GM21723 (cell line): ENCODE data around the gene EEF2.
"Not testable (repeated sequence)": the region's sequence is repeated elsewhere in the genome, so short reads cannot be mapped to it uniquely, and the experiment has no call there.

Experiments
- ATAC-seq: cut with Tn5 transposase; IDR thresholded peaks from one replicate; pipeline ENCODE4 v1.9.1; 2021; ENCODE audit warnings: mild to moderate bottlenecking, moderate library complexity; ENCODE audit not compliant: unreplicated experiment

Gene EEF2

DNA sequence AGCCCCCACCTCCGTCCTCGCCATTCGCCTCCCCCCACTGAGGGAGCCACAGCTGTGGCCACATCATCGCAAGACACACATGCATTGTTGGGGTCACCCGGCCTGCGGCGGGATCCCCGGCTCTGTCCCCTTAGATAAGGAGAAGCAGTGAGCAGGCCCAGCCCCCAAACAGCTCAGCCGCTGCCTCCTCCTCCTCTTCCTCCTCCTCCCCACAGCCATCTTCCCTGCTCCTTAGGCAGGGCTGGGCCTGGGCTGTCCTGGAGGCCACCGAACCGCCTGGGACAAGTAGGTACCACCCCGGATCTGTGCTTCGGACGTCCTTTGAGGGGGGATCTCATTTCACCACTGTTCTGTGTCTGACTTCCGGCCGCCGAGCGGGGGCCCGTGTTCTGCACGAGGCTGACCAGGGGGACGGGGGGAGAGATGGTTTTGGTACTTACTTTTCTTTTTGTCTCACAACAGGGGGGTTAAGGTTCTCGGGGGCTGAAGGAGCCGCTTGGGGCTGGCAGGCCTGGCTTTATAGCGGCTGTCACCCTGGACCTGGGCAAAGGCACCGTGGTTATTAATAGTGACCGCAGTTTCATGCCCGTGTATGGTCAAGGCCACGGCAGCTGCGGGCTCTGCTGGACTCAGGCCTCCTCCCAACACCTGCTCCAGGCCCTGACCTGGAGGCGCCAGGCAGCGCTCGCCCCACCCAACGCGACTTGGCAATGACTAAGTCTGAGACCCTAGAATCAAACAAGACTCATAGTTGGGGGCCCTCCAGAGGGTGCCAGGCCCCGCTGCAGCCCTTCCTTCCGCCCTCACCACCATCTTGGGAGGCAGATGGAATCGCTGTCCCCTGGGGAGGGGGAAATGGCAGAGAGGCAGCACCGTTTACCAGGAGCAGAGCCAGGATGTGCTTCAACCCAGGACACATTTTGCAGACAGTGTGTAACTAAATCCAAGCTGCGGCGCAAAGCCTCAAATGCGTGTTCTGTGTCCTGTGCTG lies 34.1 kb downstream of the EEF2 start:
- no peak for ATAC-seq

DNA sequence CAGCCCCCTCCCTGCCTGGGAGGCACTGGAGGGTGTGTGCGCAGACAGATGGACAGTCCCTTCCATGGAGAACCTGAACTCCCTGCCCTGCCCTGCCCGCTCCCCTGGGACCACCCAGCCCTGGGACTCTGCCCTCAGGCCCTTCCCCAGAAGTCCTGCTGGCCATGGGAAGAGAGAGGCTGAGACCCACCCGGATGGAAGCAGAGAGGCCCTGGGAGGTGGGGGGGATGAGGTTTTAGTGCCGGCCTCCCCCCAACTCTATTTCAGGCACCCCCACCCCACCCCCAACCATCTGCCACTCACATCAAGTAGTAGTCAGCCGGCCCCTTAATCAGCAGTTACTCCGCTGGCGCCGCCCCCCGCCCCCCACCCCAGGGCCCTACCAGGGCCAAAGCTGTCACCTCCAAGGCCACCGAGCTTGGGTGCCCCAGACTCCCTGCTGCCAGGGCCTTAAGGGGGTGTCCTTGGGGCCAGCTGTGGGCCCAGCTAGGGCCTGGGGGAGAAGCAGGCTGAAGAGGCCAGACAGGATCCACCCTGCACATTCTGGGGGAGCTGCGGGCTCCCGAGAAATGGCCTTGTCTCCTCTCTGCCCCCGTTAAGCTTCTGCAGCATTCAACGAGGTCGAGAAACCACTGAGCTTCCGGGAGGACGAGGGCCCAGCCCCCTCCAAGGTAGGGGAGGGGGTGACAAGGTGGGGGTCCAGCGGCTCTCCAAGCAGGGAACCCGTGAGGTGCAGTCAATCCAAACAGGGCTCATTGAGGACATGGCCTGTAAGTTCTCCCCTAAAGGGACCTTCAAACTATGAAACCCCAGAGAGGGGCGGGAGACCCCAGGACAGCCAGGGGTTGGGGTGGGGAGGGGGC lies 35.0 kb downstream of the EEF2 start:
- no peak for ATAC-seq

DNA sequence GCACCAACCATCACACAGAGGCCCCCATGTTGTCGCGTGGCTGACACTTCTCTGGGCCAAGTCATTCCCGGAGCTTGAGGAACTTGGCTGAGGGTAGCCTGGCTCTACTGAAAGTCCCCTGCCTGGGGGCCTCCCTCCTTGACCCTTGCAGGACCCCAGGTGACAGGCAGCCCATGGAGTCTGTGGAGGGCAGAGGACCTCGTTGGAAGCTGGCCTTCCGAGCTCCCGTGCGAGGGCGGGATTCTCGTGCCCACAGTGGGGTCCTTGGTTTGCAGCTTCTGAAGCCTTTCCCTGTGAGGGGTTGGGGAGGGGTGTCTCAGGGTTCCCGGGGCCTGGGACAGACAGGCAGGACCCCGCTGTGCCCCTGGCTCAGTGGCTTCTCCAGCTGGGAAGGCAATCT lies 36.0 kb downstream of the EEF2 start:
- ATAC-seq: no peak

DNA sequence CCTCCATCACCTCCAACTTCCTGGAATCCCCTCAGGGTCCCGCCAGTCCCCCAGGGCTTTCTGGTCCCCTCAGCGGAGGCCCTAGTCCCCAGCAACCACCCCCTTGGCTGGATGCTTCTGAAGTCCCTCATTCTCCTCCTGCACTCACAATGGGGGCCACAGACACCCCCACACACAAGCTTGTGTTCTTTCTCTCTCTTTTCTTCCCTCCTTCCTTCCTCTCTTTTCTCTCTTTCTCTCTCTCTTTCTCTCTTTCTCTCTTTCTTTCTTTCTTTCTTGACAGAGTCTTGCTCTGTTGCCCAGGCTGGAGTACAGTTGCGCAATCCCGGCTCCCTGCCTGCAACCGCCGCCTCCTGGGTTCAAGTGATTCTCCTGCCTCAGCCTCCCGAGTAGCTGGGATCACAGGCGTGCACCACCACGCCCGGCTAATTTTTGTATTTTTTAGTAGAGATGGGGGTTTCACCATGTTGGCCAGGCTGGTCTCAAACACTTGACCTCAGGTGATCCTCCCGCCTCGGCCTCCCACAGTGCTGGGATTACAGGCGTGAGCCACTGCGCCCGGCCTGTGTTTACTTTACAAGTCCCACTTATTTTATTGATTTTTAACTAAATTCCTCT lies 37.8 kb downstream of the EEF2 start:
- not testable (repeated sequence) for ATAC-seq

DNA sequence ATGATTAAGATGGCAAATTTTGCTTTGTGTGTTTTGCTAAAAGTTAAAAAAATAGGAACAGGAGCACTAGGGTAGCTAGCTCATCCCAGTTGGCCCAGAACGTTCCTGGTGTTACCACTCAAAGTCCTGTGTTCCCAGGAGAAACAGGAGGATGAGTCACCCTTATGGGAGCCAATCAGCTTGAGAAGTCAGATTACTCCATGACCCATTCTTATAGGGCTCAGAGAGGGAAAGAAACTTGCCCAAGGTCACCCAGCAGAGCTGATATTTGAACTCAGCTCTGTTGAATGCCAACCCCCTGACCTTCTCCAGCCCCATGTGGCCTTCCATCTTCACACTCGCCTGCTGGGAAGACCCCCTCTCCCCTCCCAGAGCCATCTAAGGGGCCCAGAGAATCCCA lies 39.4 kb downstream of the EEF2 start:
- no peak for ATAC-seq

DNA sequence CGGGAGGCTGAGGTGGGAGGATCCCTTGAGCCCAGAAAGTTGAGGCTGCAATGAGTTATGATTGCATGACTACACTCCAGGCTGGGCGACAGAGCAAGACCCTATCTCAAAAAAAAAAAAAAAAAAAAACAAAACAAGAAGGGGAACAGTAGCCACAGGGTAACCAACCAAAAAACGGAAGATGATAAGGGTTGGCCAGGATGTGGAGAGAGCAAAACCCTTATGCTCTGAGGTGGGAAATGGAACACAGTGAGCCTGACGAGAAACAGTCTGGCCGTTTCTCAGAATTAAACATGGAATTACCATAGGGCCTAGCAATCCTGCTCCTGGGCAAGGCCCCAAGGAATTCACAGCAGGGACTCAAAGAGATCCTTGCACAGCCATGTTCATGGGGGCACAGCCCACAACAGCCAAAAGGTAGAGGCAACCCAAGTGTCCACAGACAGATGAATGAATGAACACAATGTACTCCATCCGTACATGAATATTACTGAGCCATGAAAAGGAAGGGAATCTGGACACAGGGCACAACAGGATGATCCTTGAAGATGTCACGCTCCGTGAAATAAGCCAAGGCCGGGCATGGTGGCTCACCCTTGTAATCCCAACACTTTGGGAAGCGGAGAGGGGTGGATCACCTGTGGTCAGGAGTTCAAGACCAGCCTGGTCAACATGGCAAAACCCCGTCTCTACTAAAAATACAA lies 41.1 kb downstream of the EEF2 start:
- ATAC-seq: no peak

DNA sequence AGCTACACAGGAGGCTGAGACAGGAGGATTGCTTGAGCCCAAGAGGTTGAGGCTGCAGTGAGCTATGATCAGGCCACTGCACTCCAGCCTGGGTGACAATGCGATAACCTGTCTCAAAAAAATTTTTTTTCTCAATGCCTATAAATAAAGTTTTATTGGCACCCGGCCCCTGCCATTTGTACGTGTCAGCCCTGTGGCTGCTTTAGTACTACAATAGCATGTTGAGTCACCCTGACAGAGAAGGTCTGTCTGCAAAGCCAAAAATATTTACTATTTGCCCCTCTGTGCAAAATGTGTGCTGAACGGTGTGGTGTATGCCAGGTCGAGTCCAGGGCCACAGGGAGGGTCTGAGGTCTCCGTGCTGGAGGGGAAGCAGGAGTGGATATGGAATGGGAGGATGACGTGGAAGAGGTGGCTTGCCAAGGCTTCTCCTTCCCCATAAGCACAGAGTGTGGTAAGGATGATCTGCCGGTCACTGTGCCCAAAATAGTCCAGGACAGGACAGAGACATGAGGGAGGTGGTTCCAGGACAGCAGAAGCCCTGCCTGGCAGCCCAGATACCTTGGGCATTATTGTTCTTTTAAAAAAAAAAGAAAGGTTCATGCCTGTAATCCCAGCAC lies 42.4 kb downstream of the EEF2 start:
- ATAC-seq: no peak

DNA sequence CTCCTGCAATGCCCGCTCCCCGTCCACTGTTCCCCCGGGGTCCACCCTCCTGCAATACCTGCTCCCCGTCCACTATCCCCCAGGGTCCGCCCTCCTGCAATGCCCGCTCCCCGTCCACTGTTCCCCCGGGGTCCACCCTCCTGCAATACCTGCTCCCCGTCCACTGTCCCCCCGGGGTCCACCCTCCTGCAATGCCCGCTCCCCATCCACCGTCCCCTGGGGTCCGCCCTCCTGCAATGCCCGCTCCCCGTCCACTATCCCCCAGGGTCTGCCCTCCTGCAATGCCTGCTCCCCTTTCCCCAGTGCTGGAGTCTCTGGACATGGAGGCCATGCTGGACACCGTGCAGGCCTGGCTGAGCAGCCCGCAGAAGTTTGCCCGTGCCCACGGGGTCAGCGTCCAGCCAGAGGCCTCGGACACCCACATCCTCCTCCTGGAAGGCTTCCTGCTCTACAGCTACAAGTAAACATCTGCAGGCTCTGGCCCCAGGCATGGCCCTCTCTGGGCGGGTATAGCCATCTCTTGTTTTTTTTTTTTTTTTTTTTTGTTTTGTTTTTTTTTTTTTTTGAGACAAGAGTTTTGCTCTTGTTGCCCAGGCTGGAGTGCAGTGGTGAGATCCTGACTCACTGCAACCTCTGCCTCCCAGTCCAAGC lies 46.8 kb downstream of the EEF2 start:
- ATAC-seq: not testable (repeated sequence)

DNA sequence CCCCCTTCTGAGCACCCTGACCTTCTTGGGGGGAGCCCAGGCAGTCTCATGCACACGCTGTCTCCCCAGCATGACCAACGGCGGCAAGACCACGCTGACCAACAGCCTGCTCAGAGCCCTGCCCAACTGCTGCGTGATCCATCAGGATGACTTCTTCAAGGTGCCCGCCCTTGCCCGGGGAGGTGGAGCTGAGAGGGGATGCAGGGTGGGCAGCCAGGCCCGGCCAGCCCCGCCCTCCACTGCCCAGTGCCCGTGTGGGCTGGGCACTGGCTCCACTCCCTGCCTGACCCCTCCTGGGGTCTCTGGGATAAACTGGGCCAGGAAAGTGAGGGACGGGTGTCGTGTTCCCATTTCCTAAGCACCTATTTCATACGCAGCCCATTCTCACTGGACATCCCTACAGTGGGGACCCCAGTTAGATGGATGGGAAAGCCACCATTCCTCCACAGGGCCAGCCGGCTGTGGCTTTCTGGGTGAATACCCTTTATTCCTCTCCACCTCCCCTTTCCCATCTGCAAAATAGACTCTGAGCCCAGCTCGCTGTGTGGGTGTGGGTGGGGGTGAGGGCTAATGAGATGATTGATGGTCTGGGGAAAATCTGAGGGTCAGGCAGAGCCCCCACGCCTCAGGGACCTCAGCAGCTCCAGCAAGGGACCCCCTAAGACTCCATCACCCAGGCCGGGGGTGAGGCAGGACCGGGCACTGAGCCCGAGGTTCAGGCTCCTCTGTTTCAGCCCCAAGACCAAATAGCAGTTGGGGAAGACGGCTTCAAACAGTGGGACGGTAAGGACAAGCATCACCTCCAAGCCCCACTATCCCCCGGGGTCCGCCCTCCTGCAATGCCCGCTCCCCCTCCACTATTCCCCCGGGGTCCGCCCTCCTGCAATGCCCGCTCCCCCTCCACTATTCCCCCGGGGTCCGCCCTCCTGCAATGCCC lies 48.5 kb downstream of the EEF2 start:
- ATAC-seq: no peak

DNA sequence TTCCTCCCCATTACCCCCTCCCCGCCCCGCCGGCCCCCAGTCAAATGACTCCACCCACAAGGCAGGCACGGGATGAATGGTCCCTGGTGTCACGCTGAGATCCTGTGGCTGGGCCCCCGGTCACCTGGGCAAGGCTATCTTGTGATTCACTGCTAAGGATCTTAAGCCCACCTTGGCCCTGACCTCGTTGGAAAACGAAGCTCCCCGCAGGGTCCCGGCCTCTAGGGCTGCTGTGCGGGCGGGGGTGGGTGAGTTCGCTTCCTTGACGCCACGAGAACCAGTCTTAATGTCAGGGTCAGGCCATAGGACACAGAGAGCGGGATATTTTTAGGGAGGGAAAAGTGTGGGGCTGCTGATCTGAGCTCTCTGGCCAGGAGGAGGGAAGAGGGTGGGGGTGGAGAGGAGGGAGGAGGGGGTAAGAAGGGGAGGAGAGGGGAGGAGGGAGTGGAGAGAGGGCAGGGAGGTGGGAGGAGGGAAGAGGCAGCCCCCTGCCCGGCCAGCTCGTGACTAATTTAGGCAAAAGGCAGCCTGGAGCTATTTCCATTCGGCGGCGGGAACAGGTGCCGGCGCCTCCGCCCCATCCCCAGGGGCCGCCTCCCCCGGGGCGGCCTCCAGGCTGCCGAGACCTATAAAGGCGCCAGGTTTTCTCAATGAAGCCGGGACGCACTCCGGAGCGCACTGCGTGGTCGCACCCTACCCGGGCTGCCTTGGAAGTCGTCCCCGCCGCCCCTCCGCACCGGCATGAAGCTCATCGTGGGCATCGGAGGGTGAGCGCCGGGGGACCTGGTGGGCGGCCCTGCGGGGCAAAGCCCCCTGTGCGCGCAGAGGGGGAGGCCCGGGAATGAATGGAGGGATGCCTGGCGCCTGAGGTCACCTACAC lies 52.1 kb downstream of the EEF2 start, which contains the start of gene NMRK2:
Gene NMRK2, plus strand, starts transcription at position 139 of the 880 bp plus-strand sequence. Its CDS starts 603 bp downstream, at position 742.
- no peak for ATAC-seq

DNA sequence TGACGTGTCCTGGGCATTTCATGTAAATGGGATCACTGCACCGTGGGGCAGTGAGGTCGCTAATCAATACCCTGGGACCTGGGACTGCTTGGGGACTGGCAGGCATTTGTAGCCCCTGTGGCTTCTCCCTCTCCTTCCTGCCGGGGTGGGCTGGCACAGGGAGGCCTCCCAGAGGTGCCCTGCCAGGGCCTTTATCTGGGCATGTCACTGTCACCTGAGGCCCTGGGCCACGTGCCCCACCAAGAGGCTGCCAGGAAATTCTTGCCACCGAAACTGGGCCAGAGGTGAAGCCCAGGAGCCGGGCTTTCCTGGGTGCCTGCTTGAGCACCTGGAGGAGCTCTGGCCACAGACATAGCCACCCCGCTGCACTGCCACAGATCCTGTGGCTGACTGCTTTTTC lies 54.2 kb downstream of the EEF2 start:
- ATAC-seq: no peak
